ACHN (cell line): ENCODE results near the gene BBS10.
"Not testable (repeated sequence)": the region's sequence is repeated elsewhere in the genome, so short reads cannot be mapped to it uniquely, and the experiment has no call there.

ENCODE experiments used
- DNase-seq: peaks from one replicate; pipeline ENCODE4 v3.0.0-alpha.2; 2015
- in situ Hi-C: cut with HindIII; loops from 2 replicates; pipeline ENCODE4 v1.10.0; 2017; ENCODE audit warnings: low sequenced_read_pairs, low pct_ligation_motif_present, low pct_unique_long_range_greater_than_20kb

Gene BBS10

DNA sequence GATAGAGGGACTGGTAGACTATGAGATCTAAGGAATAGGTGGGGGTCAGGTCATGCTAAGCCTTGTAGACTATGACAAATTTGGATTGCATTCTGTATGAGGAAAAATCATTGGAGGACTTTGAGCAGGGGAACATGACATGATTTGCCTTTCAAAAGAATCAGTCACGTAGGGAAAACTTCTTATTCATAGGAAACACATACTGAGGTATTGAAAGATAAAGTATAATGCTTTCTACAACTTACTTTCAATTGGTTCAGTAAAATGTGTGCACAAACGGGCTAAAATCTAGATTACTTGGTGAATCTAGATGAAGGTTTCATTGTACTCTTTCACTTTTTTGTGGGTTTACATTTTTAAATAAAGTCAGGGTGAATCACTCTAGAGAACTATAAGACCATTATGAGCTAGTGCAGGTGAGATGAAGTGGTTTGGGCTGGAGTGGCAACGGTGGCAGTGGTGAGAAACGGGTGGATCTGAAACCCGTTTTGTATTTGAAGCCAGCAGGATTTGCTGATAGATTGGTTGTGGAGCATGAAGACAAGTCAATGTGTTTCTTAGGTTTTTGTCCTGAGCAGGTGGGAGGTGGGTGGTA, 6.7 kb downstream of the BBS10 start:
- in situ Hi-C loops = loop anchor here (25.0 kb wide), 1 partner anchor 279 kb away; no protein-coding TSS in a partner anchor
- DNase-seq = no peak

DNA sequence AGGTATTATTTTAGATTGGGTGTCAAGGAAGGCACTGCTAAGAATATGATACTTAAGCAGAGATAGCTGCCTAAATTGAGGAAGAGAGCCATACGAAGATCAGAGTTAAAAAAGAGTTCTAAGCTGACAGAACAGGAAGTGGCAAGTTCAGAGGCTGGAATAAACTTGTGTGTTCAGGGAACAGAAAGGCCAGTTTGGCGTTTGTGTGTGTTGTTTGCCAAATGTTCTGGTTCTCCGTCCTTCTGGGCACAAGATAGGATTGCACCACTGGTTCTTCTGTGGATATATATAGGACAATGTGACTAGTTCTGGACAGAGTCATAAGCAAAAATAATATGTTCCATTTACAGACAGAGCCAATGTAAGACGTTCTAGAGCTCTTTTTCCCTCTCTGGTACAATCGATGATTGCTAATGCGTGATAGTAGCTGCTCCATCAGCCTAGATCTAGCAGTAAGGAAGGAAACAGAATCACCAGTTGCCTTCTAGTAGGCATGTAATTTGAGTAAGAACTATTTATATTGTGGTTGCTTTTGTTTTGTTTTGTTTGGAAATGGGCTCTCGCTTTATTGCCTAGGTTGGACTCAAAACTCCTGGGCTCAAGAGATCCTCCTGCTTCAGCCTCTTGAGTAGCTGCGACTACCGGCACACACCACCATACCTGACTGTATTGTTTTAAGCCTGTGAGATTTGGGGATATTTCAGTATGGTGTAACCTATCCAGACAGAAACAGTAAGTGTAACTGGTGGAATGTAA, 7.4 kb downstream of the BBS10 start:
- in situ Hi-C loops = loop anchor here (25.0 kb wide), 1 partner anchor 279 kb away; no protein-coding TSS in a partner anchor
- DNase-seq = no peak

GRCh38 chr12:76337583-76337982, 10.6 kb downstream of the BBS10 start:
- in situ Hi-C loops = loop anchor here (25.0 kb wide), 1 partner anchor 275 kb away; no protein-coding TSS in a partner anchor
- peak; percentile 24 for DNase-seq

GRCh38 chr12:76332606-76333005, 15.6 kb downstream of the BBS10 start:
- in situ Hi-C loops = loop anchor here (25.0 kb wide), 1 partner anchor 270 kb away; no protein-coding TSS in a partner anchor
- DNase-seq = no peak

DNA sequence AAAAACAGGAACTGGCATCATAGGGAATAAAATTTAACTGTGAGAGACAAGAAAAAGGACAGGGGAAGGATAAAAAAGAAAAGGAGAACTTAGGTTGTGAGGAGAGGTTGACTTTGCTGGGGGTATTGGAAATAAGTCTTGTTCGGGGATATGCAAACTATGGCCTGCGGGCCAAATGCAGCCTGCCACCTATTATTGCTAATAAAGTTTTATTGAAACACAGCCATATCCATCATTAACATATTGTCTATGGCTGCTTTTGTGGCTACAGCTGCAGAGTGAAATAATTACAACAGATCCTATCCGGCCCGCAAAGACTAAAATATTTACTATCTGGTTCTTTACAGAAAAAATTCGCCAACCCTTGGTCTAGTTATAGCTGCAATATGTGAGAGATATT, 18.6 kb downstream of the BBS10 start:
- DNase-seq = no peak
- in situ Hi-C loops = loop anchor here (25.0 kb wide), 1 partner anchor 267 kb away; no protein-coding TSS in a partner anchor

DNA sequence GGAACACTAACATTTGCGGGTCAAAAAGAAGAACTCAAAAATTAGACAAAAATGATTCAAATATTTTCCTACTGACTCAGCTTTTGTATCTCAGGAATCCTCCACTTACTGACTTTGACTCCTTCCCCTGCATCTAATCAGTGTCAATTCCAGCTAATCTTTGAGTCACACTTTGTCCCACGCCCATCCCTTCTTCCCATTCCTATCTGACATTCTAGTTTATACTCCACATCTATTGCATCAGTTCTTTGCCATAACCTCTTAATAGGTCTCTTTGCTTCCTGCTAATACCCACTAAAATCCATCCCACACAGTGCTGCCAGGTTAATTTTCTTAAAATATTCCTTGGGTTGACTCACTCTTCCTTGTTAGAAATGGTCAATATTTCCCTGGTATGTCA, 19.1 kb downstream of the BBS10 start:
- in situ Hi-C loops = loop anchor here (25.0 kb wide), 1 partner anchor 267 kb away; no protein-coding TSS in a partner anchor
- peak; percentile 56 for DNase-seq

DNA sequence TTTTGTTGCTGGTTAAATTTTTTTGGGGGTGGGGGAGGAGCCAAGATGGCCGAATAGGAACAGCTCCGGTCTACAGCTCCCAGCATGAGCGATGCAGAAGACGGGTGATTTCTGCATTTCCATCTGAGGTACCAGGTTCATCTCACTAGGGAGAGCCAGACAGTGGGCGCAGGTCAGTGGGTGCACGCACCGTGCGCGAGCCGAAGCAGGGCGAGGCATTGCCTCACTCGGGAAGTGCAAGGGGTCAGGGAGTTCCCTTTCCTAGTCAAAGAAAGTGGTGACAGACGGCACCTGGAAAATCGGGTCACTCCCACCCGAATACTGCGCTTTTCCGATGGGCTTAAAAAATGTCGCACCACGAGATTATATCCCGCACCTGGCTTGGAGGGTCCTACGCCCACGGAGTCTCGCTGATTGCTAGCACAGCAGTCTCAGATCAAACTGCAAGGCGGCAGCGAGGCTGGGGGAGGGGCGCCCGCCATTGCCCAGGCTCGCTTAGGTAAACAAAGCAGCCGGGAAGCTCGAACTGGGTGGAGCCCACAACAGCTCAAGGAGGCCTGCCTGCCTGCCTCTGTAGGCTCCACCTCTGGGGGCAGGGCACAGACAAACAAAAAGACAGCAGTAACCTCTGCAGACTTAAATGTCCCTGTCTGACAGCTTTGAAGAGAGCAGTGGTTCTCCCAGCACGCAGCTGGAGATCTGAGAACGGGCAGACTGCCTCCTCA, 28.5 kb downstream of the BBS10 start:
- in situ Hi-C loops, DNase-seq: not testable (repeated sequence)

GRCh38 chr12:76318773-76319594, 29.2 kb downstream of the BBS10 start:
- peak; percentile 62 for DNase-seq
- in situ Hi-C loops = no loop called here

DNA sequence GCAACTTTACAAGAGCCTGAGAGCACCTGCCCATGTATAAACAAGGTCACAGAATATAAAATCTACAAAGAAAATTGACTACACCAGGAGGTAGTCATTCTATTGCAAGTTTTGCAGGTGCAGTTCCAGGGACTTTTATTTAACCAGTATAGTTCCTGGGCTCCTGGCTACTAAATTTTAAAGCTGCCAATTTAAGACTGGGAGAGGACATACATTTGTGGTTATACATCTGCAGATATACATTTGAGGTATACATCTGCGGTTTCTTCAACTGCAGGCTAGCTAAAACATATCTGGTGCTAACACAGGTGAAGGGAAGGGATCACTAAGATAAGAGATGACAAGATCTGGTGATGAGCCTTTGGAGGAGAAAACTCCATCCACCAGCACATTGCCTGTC, 30.2 kb downstream of the BBS10 start:
- in situ Hi-C loops = no loop called here
- DNase-seq = no peak

- in situ Hi-C loops = no loop called here
- DNase-seq = no peak
Observed at GRCh38 chr12:76316468-76316867, 31.7 kb downstream of the BBS10 start.

- no peak for DNase-seq
- in situ Hi-C loops = no loop called here
Observed at GRCh38 chr12:76313299-76313698, 34.9 kb downstream of the BBS10 start.

DNA sequence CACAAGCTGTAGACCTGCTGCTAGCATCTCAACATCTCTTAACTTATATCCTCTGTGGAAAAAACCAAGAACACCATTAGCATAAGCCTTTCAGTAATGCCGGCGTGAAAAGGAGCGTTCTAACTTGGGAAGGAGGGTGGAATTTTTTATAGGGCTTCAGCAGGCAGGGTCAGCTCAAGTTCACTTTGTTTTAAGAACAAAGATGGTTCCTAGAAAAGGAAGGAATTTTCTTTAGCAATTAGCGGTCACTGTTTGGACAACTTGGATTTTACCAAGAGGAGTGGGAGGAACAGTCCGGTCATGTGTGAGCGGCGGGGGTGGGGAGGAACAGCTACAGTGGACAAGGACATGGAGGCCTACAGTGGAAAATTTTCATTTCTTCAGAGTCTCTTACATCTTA, 35.9 kb downstream of the BBS10 start:
- in situ Hi-C loops = no loop called here
- no peak for DNase-seq

GRCh38 chr12:76311796-76312195, 36.4 kb downstream of the BBS10 start:
- peak; percentile 20 for DNase-seq
- in situ Hi-C loops = no loop called here

DNA sequence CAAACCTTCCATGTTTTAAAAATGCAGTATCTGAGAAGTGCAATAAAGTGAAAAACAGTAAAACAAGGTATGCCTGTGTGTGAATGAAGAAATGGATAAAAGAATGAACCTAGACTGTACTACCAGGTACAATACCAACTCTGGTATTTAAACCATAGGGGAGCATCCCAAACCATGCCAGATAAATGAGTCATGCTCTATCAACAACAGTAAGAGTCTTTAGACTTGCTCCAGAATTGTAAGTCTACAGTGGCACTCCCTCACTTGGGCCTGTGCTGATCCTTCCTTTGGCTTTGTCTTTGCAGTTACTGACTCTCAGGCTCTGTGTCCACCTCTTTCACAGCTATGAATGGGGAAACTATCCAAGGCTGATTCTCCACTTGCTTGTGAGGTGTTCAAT, 38.1 kb downstream of the BBS10 start:
- DNase-seq = peak; percentile 48
- in situ Hi-C loops = no loop called here

DNA sequence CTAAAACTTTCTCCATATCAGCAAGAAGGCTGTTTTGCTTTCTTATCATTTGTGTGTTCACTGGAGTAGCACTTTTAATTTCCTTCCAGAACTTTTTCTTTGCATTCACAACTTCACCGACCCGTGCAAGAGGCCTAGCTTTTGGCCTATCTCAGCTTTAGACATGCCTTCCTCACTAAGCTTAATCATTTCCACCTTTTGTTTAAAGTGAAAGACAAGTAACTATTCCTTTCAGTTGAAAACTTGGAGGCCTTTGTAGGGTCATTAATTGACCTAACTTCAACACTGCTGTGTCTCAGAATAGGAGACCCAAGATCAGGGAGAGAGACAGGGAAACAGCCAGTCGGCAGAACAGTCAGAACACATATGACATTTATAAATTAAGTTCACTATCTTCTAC, 39.3 kb downstream of the BBS10 start:
- no peak for DNase-seq
- in situ Hi-C loops = no loop called here

DNA sequence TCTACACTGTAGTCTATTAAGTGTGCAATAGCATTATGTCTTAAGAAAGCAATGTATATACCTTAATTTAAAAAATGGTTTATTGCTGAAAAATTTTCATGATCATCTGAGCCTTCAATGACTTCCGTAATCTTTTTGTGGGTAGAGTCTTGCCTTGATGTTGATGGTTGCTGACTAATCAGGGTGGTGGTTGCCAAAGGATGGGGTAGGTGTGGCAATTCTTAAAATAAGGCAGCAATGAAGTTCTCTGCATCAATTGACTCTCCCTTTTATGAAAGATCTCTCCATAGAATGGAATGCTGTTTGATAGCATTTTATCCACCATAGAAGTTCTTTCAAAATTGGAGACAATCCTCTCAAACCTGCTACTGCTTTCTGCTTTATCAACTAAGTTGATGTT, 41.1 kb downstream of the BBS10 start:
- DNase-seq = no peak
- in situ Hi-C loops = no loop called here

DNA sequence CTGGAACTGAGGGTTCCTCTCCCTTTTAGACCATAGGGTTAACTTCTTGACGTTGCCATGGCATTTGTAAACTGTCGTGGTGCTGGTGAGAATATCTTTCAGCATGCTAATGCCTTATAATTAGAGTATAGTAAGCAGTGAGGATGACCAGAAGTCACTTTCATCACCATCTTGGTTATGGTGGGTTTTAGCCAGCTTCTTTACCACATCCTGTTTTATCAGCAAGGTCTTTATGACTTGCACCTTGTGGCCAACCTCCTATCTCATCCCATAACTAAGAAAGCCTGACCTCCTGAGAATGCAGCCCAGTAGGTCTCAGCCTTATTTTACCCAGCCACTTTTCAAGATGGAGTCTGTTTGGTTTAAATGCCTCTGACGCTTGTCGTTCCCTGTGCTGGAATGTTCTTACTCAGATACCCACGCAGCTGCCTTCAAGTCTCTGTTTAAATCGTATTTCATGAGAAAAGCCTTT, 44.2 kb downstream of the BBS10 start:
- in situ Hi-C loops = no loop called here
- DNase-seq = no peak

DNA sequence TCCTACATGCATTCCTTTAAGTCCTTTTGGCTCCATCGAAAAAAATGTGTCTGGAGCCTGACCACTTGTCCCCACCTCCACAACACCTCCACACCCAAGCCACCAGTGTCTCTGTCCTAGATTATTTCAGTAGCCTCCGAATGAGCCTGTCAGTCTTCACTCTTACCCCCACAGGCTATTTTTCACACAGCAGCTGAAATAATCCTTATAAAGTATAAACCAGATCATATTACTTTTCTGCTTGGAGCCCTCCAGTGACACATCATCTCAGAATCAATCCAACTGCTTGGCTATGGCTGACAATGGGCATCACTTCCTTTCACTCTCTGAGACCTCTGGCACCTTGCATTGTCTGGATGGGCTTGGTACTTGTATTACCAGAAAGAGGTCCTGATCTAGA, 44.9 kb downstream of the BBS10 start:
- no peak for DNase-seq
- in situ Hi-C loops = no loop called here
